Measurements from ENCODE around the gene DDX42. TPM values are rescaled to one million over a fixed set of nuclear protein-coding genes. Genes with fewer than 3 reads are reported as not detected.

DDX42 gene
- total and polyA plus RNA-seq, 3 donors from 2014 or later = 124 to 203 (median 173) TPM

- H3K36me3 ChIP-seq (ENCODE audit: low read depth, missing control alignments) = no peaks in the 10 kb centered on the region
- H3K9me3 ChIP-seq = no peaks in the 10 kb centered on the region
- H3K4me1 ChIP-seq = no peaks in the 10 kb centered on the region
- DNase-seq = no peak
- intact Hi-C loops (cut with DNase I; ENCODE audit: low total_unique reads) = loop anchor here (10.0 kb wide), 1 partner anchor 48 kb away; the partner anchor contains the start of genes CCDC47 and DDX42
- TF ChIP-seq POLR2A (IDR thresholded peaks at IDR 0.05) (no peak), CTCF (IDR thresholded peaks at IDR 0.05) (no peak)
- H3K27me3 ChIP-seq = no peaks in the 10 kb centered on the region
- H3K4me3 ChIP-seq = no peak overlapping the region
- H3K27ac ChIP-seq = no peak overlapping the region
Measured at GRCh38 chr17:63822537-63822936, 48.6 kb downstream of the DDX42 start.

DNA sequence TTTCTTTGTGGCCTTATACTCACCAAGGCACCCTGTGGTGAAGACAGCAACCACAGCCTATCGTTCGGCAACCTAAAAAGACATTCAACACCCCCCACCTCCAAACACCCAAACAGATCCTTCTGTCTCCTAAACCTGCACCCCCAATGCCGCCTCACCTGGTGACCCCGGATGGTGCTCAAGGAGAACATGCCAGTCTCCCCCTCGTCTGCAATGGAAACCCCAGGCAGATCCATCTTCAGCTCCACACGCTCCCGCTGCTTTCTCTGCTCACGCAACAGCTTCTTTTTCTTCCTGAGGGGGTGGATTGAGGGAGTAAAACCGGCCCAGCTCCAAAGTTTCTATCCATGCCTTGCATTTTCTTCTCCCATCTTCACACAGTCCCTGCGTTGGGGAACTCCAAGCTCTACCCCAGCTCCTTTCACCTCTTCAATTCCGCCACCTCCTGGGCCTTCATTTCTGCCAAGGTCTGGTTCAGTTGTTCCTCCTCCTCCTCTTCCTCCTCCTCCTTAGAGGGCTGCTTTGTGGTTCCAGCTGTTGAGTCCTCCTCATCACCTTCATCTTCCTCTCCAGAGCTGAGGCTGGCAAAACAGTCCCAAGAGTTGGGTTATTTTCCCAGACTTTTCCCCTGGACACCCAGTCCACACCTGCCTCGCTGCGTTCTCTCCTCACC is 49.8 kb downstream of the DDX42 start:
- Histone ChIP-seq H3K4me1 (peaks cover 8% of the 10 kb centered on the region), H3K4me3 (no peak overlapping the region), H3K27ac (no peak overlapping the region), H3K36me3 (ENCODE audit: low read depth, missing control alignments) (no peaks in the 10 kb centered on the region), H3K9me3 (no peaks in the 10 kb centered on the region), H3K27me3 (no peaks in the 10 kb centered on the region)
- no peak for DNase-seq
- no peak for TF ChIP-seq POLR2A (IDR thresholded peaks at IDR 0.05)
- no peak for TF ChIP-seq CTCF (IDR thresholded peaks at IDR 0.05)
- WGBS, 2 donors = 93% methylated on average over 13 of the region's 13 CpGs
- intact Hi-C loops (cut with DNase I; ENCODE audit: low total_unique reads) = loop anchor here (10.0 kb wide), 1 partner anchor 49 kb away; the partner anchor contains the start of genes CCDC47 and DDX42

DNA sequence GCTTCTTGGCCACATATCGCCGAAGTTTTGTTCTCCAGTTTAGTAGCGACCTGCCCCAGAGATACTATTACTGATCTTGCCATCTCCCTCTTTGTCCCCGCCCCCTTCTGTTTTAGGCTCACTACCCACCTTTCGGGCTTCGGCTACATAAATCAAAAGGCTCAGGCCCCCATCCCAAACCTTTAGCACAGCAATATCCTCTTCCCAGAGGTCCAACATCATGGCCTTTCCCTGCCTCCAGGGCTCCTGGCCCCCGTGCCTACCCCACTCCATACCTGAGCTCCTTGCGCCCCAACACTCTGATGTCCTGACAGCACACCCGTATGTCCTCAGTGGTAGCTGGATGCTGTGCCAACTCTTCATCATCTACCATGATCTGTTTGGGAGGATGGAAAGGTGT is 50.4 kb downstream of the DDX42 start:
- intact Hi-C loops (cut with DNase I; ENCODE audit: low total_unique reads) = loop anchor here (10.0 kb wide), 1 partner anchor 50 kb away; the partner anchor contains the start of genes CCDC47 and DDX42
- no peak overlapping the region for H3K4me3 ChIP-seq
- WGBS, 2 donors = 91 to 94% methylated on average over 9 of the region's 9 CpGs
- no peaks in the 10 kb centered on the region for H3K27me3 ChIP-seq
- no peaks in the 10 kb centered on the region for H3K36me3 ChIP-seq (ENCODE audit: low read depth, missing control alignments)
- TF ChIP-seq POLR2A (IDR thresholded peaks at IDR 0.05) = no peak
- H3K4me1 ChIP-seq = peaks cover 8% of the 10 kb centered on the region
- no peak overlapping the region for H3K27ac ChIP-seq
- no peaks in the 10 kb centered on the region for H3K9me3 ChIP-seq
- no peak for DNase-seq

GRCh38 chr17:63826468-63827001 is 52.6 kb downstream of the DDX42 start:
- peak overlapping the region; percentile 93 to 96 for H3K27ac ChIP-seq
- intact Hi-C loops (cut with DNase I; ENCODE audit: low total_unique reads) = loop anchor here (10.0 kb wide), 1 partner anchor 52 kb away; the partner anchor contains the start of genes CCDC47 and DDX42
- H3K36me3 ChIP-seq (ENCODE audit: low read depth, missing control alignments) = no peaks in the 10 kb centered on the region
- no peaks in the 10 kb centered on the region for H3K27me3 ChIP-seq
- H3K4me1 ChIP-seq = peaks cover 8% of the 10 kb centered on the region
- WGBS, 2 donors = 0 to 1% methylated on average over 31 of the region's 31 CpGs
- H3K9me3 ChIP-seq = no peaks in the 10 kb centered on the region
- no peak for TF ChIP-seq POLR2A (IDR thresholded peaks at IDR 0.05)
- no peak for TF ChIP-seq CTCF (IDR thresholded peaks at IDR 0.05)
- peak overlapping the region; percentile 84 to 94 for H3K4me3 ChIP-seq
- DNase-seq = no peak

- H3K4me1 ChIP-seq = peaks cover 8% of the 10 kb centered on the region
- no peaks in the 10 kb centered on the region for H3K27me3 ChIP-seq
- peak within 1 kb of the TSS; percentile 93 to 96 for H3K27ac ChIP-seq
- peak within 1 kb of the TSS; percentile 84 to 94 for H3K4me3 ChIP-seq
- 0 to 1% methylated on average over 40 to 58 of the region's 58 CpGs for WGBS, 2 donors
- TF ChIP-seq CTCF (IDR thresholded peaks at IDR 0.05) (peak in 2 of 3 experiments; percentile 24 to 27), POLR2A (IDR thresholded peaks at IDR 0.05) (no peak)
- intact Hi-C loops (cut with DNase I; ENCODE audit: low total_unique reads) = loop anchor here (10.0 kb wide), 1 partner anchor 52 kb away; the partner anchor contains the start of genes CCDC47 and DDX42
- H3K36me3 ChIP-seq (ENCODE audit: low read depth, missing control alignments) = no peaks in the 10 kb centered on the region
- no peaks in the 10 kb centered on the region for H3K9me3 ChIP-seq
- DNase-seq = peak; percentile 99
Measured at GRCh38 chr17:63827002-63827800, 53.2 kb downstream of the DDX42 start, which contains the start of the genes FTSJ3 and PSMC5. Gene FTSJ3 (minus strand): TSS chr17:63827663. CDS start chr17:63826902, 761 bp downstream. Gene PSMC5 (plus strand): TSS chr17:63827431. CDS start chr17:63827491, 60 bp downstream.

Measured in testis (tissue), 3 donors.